ENCODE data around the gene PPP1R37.
A peak's percentile ranks its signal among the peaks of the same experiment; 100 is the strongest.

The PPP1R37 gene

DNA sequence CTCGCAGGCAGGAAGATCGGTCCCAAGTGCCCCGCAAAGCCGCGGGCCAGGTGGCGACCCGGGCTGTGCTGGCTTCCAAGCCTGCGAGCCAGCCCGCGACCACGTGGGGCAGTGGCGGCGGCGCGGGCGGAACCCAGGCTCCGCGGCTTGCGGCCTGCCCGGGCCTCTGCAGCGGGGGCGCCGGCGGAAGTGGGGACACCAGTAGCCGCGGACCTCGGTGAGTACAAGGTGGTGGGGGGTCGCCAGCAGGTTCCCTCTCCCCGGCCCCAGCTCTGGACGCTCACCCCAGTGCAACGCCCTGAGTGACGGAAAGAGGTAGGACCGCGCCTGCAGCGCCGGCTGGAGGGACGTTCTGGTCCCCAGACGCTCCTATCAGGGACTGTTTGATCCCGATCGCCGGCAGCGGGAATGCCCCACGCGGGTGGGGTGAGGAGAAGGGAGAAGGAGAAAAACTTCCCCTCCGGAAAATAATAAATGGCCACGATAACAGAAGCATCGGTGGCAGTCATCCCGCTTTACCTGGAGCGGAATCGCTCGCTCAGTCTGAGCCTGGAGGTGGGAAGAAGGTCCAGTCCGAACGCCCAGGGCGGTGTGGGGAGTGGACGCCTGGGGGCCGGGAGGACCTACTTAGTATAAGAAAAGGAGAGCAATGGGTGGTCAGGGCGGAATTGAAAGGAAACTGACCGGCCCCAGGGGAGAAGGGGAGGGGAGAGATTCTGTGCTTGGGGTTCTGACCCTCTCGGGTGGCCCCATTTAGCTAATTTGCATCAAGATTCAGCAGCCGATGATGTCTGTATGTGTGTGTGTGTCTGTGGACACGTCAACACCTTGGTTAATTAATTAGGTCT, 13.7 kb upstream of the PPP1R37 start, which contains the start of gene GEMIN7:
Gene GEMIN7, plus strand, starts transcription at position 198 of the 848 bp plus-strand sequence. CDS start 10,855 bp downstream, outside the sequence.
- peak; percentile 86 to 87 for DNase-seq
- Mint-ChIP-seq H3K4me1 (peaks cover 71% of the 10 kb centered on the region), H3K9me3 (no peaks in the 10 kb centered on the region), H3K4me3 (peak within 1 kb of the TSS; percentile 92 to 93), H3K27me3 (no peaks in the 10 kb centered on the region), H3K27ac (peak within 1 kb of the TSS; percentile 97)
- peak; percentile 85 for ATAC-seq

DNA sequence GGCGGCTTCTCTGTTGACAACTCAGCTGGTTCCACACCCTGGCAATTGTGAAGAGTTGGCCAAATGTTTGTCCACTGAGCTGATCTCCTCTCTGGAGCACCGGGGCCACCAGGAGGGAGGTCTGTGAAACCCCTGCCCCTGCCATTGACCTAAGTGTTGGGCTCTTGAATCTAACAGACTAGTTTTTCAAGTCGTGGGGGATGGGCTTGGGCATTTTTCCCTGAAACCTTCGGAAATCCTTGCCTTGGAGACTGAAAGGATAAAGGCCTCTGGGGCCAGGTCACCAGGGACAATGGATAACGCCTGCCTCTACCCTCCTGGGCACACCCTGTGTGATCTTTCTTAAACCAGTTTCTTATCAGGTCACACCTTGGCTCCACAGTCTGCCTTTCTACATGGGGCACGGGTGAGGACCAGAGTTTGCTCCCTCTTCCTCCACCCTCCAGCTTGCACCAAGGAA, 13.0 kb upstream of the PPP1R37 start:
- DNase-seq, result no peak
- H3K4me3 Mint-ChIP-seq, result peak overlapping the region; percentile 92 to 93
- no peaks in the 10 kb centered on the region for H3K9me3 Mint-ChIP-seq
- H3K27ac Mint-ChIP-seq, result peak overlapping the region; percentile 97
- ATAC-seq, result no peak
- no peaks in the 10 kb centered on the region for H3K27me3 Mint-ChIP-seq
- H3K4me1 Mint-ChIP-seq, result peaks cover 65% of the 10 kb centered on the region

GRCh38 chr19:45082170-45082569, 10.8 kb upstream of the PPP1R37 start:
- no peak for ATAC-seq
- Mint-ChIP-seq H3K4me3 (peak overlapping the region in 1 of 2 donors; percentile 52), H3K4me1 (peaks cover 61% of the 10 kb centered on the region), H3K27me3 (no peaks in the 10 kb centered on the region), H3K9me3 (no peaks in the 10 kb centered on the region), H3K27ac (no peak overlapping the region)
- no peak for DNase-seq

GRCh38 chr19:45086480-45086879, 6.5 kb upstream of the PPP1R37 start:
- H3K9me3 Mint-ChIP-seq, result no peaks in the 10 kb centered on the region
- DNase-seq (no peak), ATAC-seq (no peak)
- H3K27me3 Mint-ChIP-seq, result no peaks in the 10 kb centered on the region
- peaks cover 50% of the 10 kb centered on the region for H3K4me1 Mint-ChIP-seq
- H3K4me3 Mint-ChIP-seq, result no peak overlapping the region
- peak overlapping the region in 1 of 2 donors; percentile 14 for H3K27ac Mint-ChIP-seq

GRCh38 chr19:45087531-45087930, 5.4 kb upstream of the PPP1R37 start:
- peak overlapping the region; percentile 90 for H3K27ac Mint-ChIP-seq
- ATAC-seq, result peak; percentile 74
- H3K27me3 Mint-ChIP-seq, result no peaks in the 10 kb centered on the region
- peaks cover 50% of the 10 kb centered on the region for H3K4me1 Mint-ChIP-seq
- H3K9me3 Mint-ChIP-seq, result no peaks in the 10 kb centered on the region
- H3K4me3 Mint-ChIP-seq, result peak overlapping the region; percentile 58 to 69
- DNase-seq, result peak; percentile 22 to 54

DNA sequence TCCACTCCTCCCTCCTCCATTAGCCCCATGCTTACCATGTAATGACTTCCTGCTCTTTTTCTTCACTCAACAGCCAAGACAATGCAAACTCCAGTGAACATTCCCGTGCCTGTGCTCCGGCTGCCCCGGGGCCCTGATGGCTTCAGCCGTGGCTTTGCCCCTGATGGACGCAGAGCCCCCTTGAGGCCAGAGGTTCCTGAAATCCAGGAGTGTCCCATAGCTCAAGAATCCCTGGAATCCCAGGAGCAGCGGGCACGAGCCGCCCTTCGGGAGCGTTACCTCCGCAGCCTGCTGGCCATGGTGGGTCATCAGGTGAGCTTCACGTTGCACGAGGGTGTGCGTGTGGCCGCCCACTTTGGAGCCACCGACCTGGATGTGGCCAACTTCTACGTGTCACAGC, 2.9 kb upstream of the PPP1R37 start:
- ATAC-seq (no peak), DNase-seq (no peak)
- Mint-ChIP-seq H3K9me3 (no peaks in the 10 kb centered on the region), H3K27me3 (no peaks in the 10 kb centered on the region), H3K4me1 (peaks cover 70% of the 10 kb centered on the region), H3K4me3 (no peak overlapping the region), H3K27ac (no peak overlapping the region)

- ATAC-seq (no peak), DNase-seq (no peak)
- Mint-ChIP-seq H3K9me3 (no peaks in the 10 kb centered on the region), H3K27me3 (no peaks in the 10 kb centered on the region), H3K4me1 (peaks cover 75% of the 10 kb centered on the region), H3K4me3 (no peak overlapping the region), H3K27ac (no peak overlapping the region)
Measured at GRCh38 chr19:45090606-45091005, 2.4 kb upstream of the PPP1R37 start.

GRCh38 chr19:45091031-45091923, 1.7 kb upstream of the PPP1R37 start:
- peak; percentile 77 for ATAC-seq
- H3K9me3 Mint-ChIP-seq, result no peaks in the 10 kb centered on the region
- H3K4me3 Mint-ChIP-seq, result peak overlapping the region; percentile 80 to 90
- no peaks in the 10 kb centered on the region for H3K27me3 Mint-ChIP-seq
- peak overlapping the region; percentile 89 to 100 for H3K27ac Mint-ChIP-seq
- peak; percentile 94 to 95 for DNase-seq
- H3K4me1 Mint-ChIP-seq, result peaks cover 79% of the 10 kb centered on the region

GRCh38 chr19:45094137-45094536, 1.2 kb downstream of the PPP1R37 start:
- no peak for ATAC-seq

DNA sequence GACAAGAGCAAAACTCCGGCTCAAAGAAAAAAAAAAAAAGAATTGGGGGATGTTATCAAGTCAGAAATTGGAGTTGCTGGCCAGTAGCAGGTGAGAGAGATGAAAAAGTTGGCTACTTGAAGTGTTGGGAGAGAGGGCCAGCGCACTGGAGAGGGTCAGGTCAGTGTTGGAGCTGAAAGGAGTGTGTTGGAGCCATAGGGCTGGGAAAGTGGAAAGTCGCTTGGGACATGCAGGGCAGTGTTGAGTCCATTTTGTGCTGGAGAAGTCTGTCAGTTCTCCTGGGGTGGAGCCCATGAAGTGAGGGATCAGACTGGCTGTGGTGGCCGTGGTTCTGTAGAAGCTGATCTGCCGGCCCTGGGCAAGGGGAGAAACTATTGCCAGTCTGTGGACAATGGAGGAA, 1.7 kb downstream of the PPP1R37 start:
- Mint-ChIP-seq H3K4me3 (peak overlapping the region; percentile 80 to 90), H3K27me3 (no peaks in the 10 kb centered on the region), H3K9me3 (no peaks in the 10 kb centered on the region), H3K27ac (peak overlapping the region in 1 of 2 donors; percentile 78), H3K4me1 (peaks cover 91% of the 10 kb centered on the region)
- ATAC-seq (no peak), DNase-seq (no peak)

More at GRCh38 chr19:45094137-45094536, 1.2 kb downstream of the PPP1R37 start:
- peaks cover 85% of the 10 kb centered on the region for H3K4me1 Mint-ChIP-seq
- no peaks in the 10 kb centered on the region for H3K9me3 Mint-ChIP-seq
- H3K27ac Mint-ChIP-seq, result peak overlapping the region in 1 of 2 donors; percentile 80
- H3K4me3 Mint-ChIP-seq, result peak overlapping the region; percentile 80 to 90
- DNase-seq, result no peak
- H3K27me3 Mint-ChIP-seq, result no peaks in the 10 kb centered on the region

GRCh38 chr19:45095496-45096413, 2.8 kb downstream of the PPP1R37 start:
- ATAC-seq (no peak), DNase-seq (no peak)
- Mint-ChIP-seq H3K4me3 (peak overlapping the region in 1 of 2 donors; percentile 4), H3K27ac (peak overlapping the region in 1 of 2 donors; percentile 20), H3K27me3 (no peaks in the 10 kb centered on the region), H3K9me3 (no peaks in the 10 kb centered on the region), H3K4me1 (peaks cover 93% of the 10 kb centered on the region)

- no peak for ATAC-seq
- Mint-ChIP-seq H3K4me1 (peaks cover 90% of the 10 kb centered on the region), H3K9me3 (no peaks in the 10 kb centered on the region), H3K27ac (peak overlapping the region; percentile 57 to 84), H3K4me3 (peak overlapping the region in 1 of 2 donors; percentile 38), H3K27me3 (no peaks in the 10 kb centered on the region)
- DNase-seq, result no peak
Measured at GRCh38 chr19:45096700-45097099, 3.7 kb downstream of the PPP1R37 start.

GRCh38 chr19:45097450-45097775, 4.4 kb downstream of the PPP1R37 start:
- no peaks in the 10 kb centered on the region for H3K27me3 Mint-ChIP-seq

GRCh38 chr19:45097776-45098520, 5.0 kb downstream of the PPP1R37 start:
- Mint-ChIP-seq H3K4me1 (peaks cover 91% of the 10 kb centered on the region), H3K4me3 (peak overlapping the region in 1 of 2 donors; percentile 34), H3K27me3 (no peaks in the 10 kb centered on the region), H3K9me3 (no peaks in the 10 kb centered on the region), H3K27ac (peak overlapping the region in 1 of 2 donors; percentile 89)
- ATAC-seq (no peak), DNase-seq (no peak)

More at GRCh38 chr19:45097450-45097775, 4.4 kb downstream of the PPP1R37 start:
- Mint-ChIP-seq H3K4me3 (peak overlapping the region in 1 of 2 donors; percentile 38), H3K9me3 (no peaks in the 10 kb centered on the region), H3K4me1 (peaks cover 90% of the 10 kb centered on the region), H3K27ac (peak overlapping the region; percentile 50 to 89)
- DNase-seq (no peak), ATAC-seq (no peak)

All from stimulated activated naive CD8-positive, alpha-beta T cell treated with anti-CD3 and anti-CD28 coated beads, Interleukin-15, amount 100 ng/mL, for 72 hours (primary cell).